ENCODE results near the gene SH3RF3.
"Not testable (repeated sequence)": the region's sequence is repeated elsewhere in the genome, so short reads cannot be mapped to it uniquely, and the experiment has no call there.

The SH3RF3 gene

DNA sequence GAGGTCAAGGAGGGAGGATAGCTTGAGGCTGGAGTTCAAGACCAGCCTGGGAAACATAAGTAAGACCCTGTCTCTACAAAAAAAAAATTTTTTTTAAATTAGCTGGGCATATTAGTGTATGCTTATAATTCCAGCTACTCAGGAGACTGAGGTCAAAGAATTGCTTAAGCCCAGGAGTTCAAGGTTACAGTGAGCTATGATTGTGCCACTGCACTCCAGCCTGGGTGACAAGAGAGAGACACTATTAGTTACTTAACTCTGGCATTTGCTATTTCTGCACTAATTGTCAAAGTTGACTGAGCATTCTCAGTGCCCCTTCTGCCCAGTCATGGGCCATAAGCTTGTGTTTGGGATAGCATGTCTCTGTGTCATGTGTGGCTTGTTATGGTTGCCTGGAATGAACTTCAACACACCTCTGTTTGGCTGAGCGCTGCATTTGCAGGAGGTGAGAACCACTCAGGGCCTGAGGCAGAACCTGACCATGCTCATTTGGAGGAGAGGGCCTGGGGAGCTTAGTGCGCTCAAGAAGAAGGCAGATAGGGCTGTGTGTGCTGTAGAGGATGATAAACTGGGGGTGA, 77.7 kb downstream of the SH3RF3 start:
- DNase-seq = no peak

DNA sequence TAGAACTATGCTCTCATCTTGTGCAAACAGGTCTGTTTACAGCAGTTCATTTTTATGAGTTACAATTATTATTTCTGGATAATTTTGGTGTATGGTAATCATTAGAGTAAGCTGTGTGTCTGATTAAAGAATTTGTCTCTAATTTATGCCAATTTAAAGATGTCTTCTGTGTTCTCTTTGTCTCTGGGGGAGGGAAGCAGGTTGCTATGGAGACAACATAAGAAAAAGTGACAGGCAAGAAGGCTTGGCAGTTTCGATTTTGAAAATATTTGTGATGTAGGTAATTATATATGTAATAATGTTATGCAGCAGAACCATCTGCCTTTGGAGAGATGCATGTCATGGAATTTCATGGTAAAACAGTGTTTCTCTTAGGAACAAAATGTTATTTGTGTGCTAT, 78.2 kb downstream of the SH3RF3 start:
- DNase-seq = no peak

DNA sequence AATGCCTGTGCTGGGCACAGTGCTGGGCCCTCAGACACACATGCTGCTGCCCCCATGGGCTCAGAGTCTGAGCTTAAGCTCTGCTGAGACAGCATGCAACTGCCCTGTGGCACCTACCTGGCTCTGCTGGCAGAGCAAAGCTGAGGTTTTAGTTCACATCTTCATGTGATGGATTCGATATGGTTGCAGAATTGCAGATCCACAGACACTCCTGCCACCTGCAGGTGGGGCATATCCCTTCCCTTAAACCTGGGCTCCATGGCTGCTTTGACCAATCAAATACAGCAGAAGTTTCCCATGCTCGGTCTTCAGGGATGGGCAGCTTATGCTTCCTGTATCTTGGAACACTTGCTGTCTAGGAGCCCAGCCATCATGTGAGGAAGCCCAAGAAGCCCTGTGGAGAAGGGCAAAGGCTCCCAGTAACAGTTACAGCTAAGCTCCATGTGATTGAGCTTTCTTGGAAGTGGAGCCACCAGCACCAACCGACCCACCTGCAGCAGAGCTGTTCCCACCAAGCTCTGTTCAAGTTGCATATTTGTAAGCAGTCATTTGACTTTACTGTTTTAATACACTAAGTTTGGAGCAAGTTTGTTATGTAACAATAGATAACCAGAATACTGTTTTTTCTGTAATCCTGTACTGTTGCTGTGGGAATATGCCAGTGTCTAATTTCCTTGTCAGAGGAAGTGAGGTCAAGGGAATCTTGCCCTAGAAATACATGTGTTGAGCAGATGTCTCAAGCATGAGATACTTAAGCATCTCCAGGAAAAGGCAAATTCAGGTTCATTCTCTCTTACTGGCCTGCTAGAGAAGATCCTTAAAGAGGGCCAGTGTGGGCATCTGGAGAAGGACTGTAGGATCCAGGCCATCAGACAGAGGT, 79.3 kb downstream of the SH3RF3 start:
- DNase-seq = no peak

DNA sequence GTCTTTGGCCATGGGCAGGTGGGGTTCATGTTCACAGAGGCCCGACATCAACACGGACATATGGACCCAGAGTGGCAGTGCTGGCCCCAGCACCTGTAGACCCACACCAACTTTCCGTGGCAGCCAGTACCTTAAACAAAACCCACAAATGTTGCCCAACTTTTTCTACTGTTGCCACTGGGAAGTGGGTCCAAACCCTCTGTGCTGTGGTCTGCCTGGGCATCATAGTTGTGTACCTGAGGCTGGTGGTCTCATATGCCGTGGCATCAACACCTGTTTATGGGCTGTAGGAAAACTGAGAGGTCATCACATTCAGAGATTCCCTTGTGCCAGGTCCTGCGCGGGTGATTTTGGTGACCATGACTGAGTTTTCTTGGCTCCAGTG, 79.9 kb downstream of the SH3RF3 start:
- no peak for DNase-seq

DNA sequence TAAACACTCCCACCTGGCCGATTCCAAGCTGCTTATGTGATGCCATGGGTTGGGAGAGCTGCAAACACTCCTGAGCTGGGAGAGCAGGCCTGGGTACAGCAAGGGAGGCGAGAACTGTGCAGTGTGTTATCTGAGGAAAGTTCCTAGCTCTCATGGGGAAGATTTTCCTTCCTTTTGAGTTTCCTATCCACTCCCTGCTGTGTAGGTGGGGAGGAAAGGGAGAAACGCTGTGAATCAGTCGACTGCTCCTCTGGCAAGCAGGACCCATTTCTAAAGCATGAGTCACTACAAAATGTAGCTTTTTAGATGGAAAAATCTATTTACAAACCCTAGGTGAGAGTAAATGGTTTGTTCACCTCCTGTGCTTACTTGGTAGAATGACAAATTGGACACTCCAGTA, 80.4 kb downstream of the SH3RF3 start:
- DNase-seq = no peak

DNA sequence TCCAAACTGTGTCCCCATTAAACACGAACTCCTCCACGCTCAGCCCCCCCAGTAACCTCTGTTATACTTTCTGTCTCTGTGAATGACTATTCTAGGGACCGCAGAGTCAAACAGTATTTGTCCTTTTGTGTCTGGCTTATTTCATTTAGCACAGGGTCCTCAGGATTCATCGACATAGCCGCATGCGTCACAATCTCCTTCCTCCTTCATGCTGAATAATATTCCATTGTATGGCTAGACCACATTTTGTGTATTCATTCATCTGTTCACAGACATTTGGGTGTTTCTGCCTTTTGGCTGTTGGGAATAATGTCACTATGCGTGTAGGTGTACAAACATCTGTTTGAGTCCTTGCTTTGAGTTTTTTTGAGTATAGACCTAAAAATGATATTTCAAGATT, 80.9 kb downstream of the SH3RF3 start:
- DNase-seq = no peak

DNA sequence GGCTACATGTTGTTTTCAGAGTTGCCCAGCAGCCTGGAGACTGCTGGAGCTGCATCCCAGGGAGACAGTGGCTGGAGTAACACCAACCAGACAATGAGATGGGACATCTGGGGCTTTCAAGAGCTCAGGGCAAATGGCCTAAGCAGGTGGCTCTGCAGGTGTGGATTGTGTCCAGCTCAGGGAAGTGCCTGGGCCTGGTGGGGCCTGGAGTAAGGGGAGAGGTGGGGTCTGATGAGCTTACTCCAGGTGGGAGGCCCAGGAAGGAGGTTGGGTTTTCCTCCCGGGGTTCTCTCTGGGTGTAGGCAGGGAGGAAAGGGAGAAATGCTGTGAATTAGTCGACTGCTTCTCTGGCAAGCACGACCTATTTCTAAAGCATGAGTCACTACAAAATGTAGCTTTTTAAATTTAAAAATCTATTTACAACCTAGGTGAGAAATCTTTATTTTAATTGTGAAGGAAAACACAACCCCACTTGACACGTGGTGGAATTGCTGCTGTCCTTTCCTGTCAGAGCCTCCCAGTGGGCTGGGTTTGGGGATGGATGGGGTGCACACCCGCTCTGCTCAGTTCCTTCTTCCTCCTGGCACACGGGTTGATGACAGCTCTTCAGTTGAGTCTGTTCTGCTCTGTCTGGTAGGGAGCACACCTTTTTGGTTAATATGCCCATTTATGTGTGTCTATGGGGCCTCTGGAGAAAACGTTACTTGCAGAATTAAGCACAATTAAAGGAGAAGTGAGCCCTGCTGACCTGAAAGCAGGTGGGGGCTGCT, 81.6 kb downstream of the SH3RF3 start:
- DNase-seq = no peak

DNA sequence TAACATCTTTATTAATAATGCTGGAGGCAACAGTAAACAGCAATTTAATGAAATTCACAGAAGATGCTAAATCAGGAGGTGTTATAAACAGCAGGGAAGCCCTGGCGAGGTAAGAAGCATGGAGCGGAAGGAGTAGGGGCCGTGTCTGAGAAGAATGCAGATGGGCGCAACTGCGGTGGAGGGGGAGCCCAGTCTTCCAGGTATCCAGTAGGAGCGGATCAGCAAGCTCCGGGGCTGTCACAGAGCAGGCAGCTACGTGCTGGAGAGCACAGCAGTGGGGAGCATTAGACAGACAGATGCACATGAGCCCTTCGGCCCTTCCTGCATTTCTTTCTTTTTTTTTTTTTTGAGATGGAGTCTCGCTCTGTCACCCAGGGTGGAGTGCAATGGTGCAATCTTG, 82.3 kb downstream of the SH3RF3 start:
- DNase-seq = no peak

DNA sequence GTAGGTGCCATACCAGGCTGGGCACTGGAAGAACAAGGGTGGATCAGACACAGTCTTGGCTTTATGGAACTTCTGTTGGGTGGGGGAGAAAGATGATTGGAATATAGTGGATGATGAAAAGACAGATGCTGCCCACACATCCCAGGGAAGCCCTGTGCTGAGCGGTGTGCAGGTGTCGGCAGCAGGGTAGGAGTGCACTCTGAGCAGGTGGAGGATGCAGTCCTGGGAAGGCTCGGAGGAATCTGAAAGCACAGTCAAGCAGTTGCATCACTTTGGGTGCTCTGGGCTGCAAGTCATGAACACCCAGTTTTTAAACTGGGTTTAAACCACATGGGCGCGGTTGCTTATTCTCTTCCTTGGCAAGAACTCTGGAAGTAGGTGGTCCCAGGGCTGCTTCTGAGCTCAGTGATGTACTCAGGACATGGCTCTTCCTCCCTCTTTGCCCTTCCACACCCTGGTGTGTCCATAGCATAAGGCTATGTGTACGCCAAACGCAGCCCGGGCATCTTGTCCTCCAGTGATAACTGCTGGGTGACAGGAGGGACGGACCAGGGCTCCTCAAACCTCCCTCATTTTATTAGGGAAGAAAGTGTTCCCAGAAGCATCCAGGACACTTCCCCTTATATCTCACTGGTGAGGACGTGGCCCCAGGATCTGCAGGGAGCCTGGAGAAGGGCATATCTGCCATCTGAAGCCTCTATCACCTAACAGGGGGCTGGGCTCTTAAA, 84.0 kb downstream of the SH3RF3 start:
- no peak for DNase-seq

DNA sequence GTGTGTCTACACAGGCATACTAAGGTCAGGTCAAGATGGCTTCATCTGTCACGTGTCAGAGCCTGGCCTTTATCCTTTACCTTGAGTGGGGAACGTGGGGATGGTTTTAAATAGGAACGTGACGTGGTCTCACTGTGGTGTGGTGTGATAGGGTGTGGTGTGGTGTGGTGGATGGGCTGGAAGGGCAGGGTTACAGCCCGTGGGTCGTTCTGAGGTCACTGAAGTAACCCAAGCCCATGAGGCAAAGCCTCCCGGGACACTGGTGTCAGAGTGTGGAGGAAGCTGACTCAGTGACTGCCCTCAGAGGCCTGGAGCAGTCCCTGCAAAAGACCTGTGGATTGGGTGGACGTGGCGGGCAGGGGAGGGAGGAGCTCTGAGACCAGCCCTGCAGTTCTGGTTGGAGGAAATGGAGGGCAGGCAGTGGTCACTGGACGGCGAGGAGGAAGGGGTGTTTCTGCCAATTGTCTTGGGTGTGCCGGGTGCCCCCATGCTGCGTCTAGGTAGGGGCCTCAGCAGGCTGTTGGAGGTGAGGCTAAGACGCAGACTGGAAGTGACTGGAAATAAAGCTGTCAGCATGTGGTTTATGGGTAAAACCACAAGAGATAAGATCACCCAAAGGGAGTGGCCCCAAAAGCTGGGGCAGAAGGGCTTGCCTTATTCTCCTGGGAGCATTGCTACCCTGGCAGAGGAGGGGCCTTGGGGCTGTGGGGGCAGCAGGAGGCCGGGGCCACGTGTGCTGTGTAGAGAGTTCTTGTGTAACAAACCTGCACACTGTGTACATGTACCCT, 84.8 kb downstream of the SH3RF3 start:
- DNase-seq = no peak

DNA sequence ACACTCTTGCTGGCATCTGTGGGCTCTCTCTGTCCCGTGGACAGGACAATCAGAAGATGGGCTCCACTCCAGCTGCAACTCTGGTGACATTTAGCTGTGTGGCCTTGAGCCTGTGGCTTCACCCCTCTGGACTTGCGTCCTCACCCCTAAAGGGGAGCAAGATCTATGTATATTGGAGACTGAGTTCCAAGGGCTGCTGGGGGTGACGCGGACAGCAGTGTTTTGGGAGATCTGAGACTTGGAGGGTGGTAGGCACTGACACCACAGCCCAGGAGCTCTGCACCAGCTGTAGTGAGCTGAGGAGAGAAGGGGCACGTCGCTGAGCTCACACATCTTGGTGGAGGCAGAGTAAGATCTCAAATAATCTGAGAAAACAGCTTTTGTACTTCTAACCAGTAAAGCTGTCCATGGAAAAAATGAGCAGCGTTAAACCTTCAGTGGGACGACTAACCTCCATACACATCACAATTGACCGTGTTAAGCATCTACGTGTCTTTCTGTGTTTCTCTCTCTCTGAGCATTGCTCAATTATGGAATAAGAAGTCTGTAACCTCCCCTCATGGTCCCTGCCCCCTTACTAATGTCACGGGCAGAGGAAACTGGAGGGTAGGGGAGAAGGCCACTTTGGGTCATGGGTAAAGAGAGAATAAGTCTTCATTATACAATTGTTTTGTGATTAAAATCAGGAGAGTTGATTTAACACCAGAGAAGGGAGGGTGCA, 85.8 kb downstream of the SH3RF3 start:
- DNase-seq = no peak

DNA sequence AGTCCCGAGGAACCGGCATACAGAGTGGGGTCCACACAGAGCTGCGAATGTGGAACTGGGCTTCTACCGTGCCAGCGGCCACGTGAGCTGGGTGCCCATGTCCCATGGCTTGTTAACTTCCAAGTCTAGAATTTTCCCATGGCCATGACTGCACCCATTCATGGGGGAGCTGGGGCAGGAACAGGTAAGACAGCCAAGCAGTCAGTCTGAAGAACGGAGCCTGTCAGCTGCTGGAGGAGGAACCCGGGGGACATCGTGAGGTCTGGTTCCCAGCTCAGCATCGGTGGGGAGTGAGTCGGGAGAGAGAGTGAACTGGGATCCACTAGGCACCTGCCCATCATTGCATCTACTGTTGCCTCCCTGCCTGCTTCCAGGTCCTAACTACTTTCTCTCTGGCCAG, 86.9 kb downstream of the SH3RF3 start:
- DNase-seq = no peak

DNA sequence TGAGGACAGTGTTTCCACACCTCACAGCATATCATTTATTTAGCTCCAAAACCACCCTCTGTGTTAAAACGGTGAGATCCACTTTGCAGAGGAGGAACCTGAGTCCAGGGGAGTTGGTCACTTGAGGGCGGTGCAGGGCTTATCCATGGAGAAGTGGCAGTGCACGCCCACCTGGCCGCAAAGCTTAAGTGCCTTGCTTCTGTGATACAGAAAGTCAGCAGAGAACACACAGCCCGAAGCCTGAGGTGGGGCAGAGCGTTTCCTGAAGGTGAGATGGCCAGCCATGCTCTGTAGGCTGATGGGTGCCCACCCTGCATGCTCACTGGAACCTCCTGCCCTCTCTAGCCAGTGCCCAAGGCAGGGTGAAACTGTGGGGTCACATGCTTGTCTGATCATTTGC, 87.3 kb downstream of the SH3RF3 start:
- DNase-seq = no peak

DNA sequence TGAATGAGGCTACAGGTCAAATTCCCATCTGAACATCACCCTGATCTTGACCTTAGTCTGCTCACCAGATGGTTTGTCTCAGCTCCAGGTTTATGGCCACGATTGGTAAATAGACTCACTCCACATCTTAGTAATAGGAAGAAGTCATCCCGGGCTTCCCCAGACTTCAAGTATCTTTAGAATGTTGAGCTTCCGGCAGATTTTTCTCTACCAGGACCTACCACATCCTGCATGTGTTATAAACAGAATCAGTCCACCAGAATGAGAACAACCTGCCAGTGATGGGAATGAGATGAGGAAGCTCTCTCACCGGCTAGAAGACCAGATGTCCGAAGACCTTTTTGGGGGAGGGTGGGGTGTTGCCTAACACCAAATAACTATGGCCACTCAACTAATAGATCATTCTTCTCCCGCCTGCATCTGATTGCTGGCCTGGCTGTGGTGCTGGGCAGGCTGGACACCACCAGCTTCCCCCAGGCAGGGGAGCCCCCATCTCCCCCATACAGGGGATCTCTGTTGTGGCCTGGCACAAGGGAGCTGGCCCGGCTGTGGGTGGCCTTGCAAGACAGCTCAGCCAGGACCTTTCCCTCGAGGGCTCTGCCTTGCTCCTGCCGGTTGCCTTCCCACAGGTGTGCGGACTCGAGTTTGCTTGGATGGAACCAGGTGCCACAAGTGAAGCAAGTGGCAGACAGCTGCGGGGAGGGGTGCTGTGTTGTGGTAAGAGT, 88.5 kb downstream of the SH3RF3 start:
- DNase-seq = no peak

DNA sequence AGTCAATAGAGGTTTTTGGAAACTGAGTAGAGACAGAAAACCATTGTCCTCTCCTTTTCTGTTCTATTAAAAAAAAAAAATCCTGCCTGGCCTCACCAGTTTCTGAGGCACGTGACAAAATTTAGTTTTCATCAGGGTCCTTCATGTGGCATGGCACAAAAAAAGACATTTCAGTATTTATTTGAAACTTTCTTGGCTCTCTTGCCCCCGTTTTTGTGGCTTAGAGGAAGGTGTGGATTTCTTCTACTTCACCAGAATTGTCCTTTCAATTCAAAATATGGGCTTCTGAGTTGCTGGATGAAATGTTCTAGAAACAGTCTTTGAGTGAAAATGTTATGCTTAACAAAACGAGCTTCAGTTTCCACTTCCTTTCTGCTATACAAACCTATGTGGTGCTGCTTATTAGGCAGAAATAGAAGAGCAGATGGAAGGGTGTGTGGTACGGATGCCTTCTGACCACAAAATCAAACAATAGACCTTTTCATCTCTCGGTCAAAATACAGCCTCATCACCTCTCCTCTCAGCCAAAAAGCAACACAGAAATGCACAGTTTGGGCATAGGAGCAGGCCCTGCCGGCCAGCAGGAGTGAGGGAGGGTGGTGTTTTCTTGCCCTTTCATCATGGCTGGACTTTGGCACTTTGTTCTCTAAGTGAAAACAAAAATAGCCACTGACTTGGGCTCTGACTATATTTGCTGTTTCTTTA, 89.2 kb downstream of the SH3RF3 start:
- DNase-seq = no peak

DNA sequence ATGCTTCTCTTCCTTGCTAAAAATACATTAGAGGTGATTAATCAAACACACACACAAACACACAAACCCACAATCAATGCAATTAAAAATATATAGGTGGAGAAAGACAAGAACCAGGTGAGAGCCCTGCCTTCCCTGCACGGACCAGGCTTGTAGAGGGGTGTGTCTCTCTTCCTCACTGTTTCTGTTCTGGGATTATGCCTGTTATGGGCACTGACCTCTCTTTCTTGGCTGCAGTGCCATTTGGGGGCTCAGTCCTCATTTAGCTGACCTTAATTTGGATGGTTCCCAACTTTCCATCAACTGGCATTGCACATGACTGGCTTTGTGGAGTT, 89.8 kb downstream of the SH3RF3 start:
- DNase-seq = no peak

DNA sequence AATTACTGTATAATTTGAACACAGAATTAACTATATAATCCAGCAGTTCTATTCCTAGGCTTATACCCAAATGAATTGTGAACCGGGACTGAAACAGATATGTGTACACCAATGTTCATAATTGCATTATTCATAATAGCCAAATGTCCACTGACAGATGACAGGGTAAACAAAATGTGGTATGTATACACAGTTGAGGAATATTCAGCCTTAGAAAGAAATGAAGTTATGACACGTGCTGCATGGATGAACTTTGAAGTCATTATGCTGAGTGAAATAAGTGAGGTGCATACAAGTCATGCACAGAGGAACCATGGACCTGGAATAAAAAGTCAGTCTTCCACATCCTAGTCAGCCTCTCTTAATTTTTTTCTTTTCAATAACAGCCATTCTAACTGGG, 91.9 kb downstream of the SH3RF3 start:
- DNase-seq = no peak

DNA sequence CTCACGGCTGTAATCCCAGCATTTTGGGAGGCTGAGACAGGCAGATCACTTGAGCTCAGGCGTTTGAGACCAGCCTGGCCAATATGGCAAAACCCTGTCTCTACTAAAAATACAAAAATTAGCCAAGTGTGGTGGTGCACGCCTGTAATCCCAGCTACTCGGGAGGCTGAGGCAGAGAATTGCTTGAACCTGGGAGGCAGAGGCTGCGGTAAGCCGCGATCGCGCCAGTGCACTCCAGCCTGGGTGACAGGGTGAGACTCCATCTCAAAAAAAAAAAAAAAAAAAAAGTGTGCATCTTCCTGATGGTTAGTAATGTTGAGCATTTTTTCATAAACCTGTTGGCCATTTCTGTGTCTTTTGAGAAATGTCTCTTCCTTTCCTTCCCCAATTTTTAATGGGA, 92.3 kb downstream of the SH3RF3 start:
- DNase-seq = not testable (repeated sequence)

DNA sequence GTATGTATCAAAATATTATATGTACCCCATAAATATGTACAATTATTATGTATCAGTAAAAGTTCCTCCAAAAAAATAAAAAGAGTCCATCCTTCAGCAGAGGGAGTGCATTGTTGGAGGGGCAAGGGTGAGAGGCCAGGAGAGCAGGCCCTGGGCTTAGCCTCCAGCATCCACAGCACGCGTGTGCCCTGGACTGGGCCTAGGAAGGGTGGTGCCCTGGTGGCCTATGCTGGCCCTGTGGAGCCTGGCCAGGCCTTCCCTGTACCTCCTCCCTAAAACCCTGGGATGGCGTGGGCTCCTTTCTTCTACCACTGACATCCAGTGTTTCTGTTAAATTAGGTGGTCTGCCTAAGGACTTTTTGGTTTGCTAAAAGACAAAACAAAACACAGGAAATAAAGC, 93.4 kb downstream of the SH3RF3 start:
- DNase-seq = no peak

DNA sequence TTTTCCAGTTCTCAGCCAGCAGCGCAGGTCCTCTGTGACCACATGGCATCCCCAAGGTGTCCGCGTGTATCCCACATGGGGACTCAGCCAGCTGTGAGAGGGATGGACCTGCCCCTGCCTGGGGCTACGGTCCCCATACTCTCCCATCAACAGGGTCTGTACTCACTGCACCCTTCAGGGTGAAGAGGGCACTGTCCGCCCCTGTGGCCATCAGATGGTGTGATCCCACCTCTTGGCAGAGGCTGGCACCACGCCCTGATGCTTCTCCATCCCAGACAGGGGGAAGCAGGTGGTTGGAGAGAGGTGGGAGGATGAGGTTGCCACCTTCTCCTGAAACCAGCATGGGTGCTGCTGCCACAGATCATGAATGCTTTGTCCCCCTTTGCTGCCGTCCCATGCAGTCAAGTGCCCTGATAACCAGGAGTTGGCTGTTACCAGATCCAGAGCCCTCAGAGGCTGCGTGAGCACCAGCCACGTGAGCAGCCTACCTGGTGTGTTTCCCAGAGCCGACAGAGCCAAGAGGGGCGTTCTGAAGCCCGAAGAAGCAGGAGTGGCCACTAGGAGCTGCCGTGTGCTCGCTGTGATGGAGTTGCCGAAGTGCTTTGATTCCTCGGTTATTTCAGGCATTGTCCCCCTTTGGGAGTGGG, 93.9 kb downstream of the SH3RF3 start:
- no peak for DNase-seq
